Ishikawa (cell line): Measurements from ENCODE around the gene POLR2J.

Experiments
- CEBPB ChIP-seq: IDR thresholded peaks from 2 replicates; pipeline ENCODE4 v1.6.1; 2012
- CREB1 ChIP-seq: IDR thresholded peaks from 2 replicates; pipeline ENCODE4 v1.6.1; 2012; ENCODE audit warnings: low read depth
- EP300 ChIP-seq: IDR thresholded peaks from 2 replicates; pipeline ENCODE4 v1.6.1; 2012; ENCODE audit warnings: borderline replicate concordance
- FOXM1 ChIP-seq: IDR thresholded peaks from 2 replicates; pipeline ENCODE4 v1.6.1; 2012; ENCODE audit warnings: low read depth, borderline replicate concordance
- NFIC ChIP-seq: IDR thresholded peaks from 2 replicates; pipeline ENCODE4 v1.6.1; 2012
- RAD21 ChIP-seq: IDR thresholded peaks from 2 replicates; pipeline ENCODE4 v1.6.1; 2012; ENCODE audit warnings: low read depth
- TAF1 ChIP-seq: IDR thresholded peaks from 2 replicates; pipeline ENCODE4 v1.6.1; 2012; ENCODE audit warnings: low read depth, mild to moderate bottlenecking
- TCF12 ChIP-seq: IDR thresholded peaks from 2 replicates; pipeline ENCODE4 v1.6.1; 2012; ENCODE audit warnings: low read depth
- TEAD4 ChIP-seq: IDR thresholded peaks from 2 replicates; pipeline ENCODE4 v1.6.1; 2012
- YY1 ChIP-seq: IDR thresholded peaks from 2 replicates; pipeline ENCODE4 v1.6.1; 2012; ENCODE audit warnings: low read depth
- TF ChIP-seq, protein P1 (sequence below): IDR thresholded peaks from 2 replicates; pipeline ENCODE4 v1.6.1; 2012
- TF ChIP-seq, protein P2 (sequence below): IDR thresholded peaks from 2 replicates; pipeline ENCODE4 v1.6.1; 2012; ENCODE audit warnings: low read depth, mild to moderate bottlenecking

DNA sequence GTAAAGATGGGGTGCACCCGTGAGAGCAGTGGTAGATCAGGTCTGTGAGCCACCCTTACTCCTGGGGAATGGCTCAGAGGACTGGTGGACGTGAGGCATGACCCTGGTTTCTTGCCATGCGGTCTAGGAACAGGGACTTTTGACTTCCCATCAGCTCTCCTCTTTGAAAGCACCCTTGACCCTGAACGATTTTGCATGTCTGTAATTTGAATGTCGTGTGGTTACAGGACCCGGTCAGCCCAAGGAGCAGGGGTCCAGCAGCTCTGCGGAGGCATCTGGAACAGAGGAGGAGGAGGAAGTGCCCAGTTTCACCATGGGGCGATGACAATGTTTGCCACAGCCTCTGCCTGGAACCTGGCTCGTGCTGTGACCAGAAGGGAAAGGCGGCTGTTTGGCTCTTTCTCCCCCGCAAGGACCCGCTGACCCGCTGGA lies 53.9 kb downstream of the POLR2J start:
- TF ChIP-seq YY1, result no peak
- TF ChIP-seq EP300, result no peak
- no peak for TF ChIP-seq FOXM1
- no peak for TF ChIP-seq NFIC
- TF ChIP-seq, protein P1, sequence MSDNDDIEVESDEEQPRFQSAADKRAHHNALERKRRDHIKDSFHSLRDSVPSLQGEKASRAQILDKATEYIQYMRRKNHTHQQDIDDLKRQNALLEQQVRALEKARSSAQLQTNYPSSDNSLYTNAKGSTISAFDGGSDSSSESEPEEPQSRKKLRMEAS, result no peak
- TF ChIP-seq, protein P2, sequence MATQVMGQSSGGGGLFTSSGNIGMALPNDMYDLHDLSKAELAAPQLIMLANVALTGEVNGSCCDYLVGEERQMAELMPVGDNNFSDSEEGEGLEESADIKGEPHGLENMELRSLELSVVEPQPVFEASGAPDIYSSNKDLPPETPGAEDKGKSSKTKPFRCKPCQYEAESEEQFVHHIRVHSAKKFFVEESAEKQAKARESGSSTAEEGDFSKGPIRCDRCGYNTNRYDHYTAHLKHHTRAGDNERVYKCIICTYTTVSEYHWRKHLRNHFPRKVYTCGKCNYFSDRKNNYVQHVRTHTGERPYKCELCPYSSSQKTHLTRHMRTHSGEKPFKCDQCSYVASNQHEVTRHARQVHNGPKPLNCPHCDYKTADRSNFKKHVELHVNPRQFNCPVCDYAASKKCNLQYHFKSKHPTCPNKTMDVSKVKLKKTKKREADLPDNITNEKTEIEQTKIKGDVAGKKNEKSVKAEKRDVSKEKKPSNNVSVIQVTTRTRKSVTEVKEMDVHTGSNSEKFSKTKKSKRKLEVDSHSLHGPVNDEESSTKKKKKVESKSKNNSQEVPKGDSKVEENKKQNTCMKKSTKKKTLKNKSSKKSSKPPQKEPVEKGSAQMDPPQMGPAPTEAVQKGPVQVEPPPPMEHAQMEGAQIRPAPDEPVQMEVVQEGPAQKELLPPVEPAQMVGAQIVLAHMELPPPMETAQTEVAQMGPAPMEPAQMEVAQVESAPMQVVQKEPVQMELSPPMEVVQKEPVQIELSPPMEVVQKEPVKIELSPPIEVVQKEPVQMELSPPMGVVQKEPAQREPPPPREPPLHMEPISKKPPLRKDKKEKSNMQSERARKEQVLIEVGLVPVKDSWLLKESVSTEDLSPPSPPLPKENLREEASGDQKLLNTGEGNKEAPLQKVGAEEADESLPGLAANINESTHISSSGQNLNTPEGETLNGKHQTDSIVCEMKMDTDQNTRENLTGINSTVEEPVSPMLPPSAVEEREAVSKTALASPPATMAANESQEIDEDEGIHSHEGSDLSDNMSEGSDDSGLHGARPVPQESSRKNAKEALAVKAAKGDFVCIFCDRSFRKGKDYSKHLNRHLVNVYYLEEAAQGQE, result no peak
- no peak for TF ChIP-seq RAD21
- no peak for TF ChIP-seq CEBPB
- TF ChIP-seq TEAD4, result no peak
- TF ChIP-seq TAF1, result no peak
- no peak for TF ChIP-seq CREB1
- no peak for TF ChIP-seq TCF12
